ENCODE measurements around the gene VPS26A. TPM values are rescaled to one million over a fixed set of nuclear protein-coding genes. Genes with fewer than 3 reads are reported as not detected.

Gene VPS26A
- total RNA-seq, 1 experiment from 2014 or later = 80.1 TPM

GRCh38 chr10:69123306-69123746, 652 bp upstream of the VPS26A start:
- no peaks in the 10 kb centered on the region for H3K9me3 ChIP-seq (ENCODE audit: low read depth, low read length, poor library complexity, severe bottlenecking)
- no peaks in the 10 kb centered on the region for H3K36me3 ChIP-seq (ENCODE audit: insufficient read depth, low read length, poor library complexity, severe bottlenecking)
- TF ChIP-seq CTCF (conservative IDR thresholded peaks at IDR 0.05; ENCODE audit: low read depth, low read length) (no peak; the same call in 1 of the 2 replicates), EZH2 (IDR thresholded peaks at IDR 0.05; ENCODE audit: borderline replicate concordance, low read depth, low read length, poor library complexity, severe bottlenecking) (no peak)
- CTCF ChIA-PET = interaction anchor here (0.6 kb wide), 1 partner anchor 23 kb away, joined by 3 read pairs; no protein-coding TSS in a partner anchor
- H3K27ac ChIP-seq (ENCODE audit: low read depth, low read length, poor library complexity, severe bottlenecking) = peak overlapping the region; percentile 92
- DNase-seq (ENCODE audit: low spot score) = peak; percentile 77
- peaks cover 4% of the 10 kb centered on the region for H3K4me1 ChIP-seq (ENCODE audit: insufficient read depth, low read length, poor library complexity, severe bottlenecking)
- POLR2A ChIA-PET (ENCODE audit: low non-redundant PET) = no interaction called here
- TSS peak; percentile 97 for BruUV-seq (replicated peaks)
- H3K4me3 ChIP-seq (ENCODE audit: low read depth, low read length, poor library complexity, severe bottlenecking) = peak overlapping the region; percentile 98
- no peaks in the 10 kb centered on the region for H3K27me3 ChIP-seq (replicated peaks; ENCODE audit: insufficient read depth, low read depth, low read length, poor library complexity)
- intact Hi-C loops (cut with micrococcal nuclease; ENCODE audit: unreplicated experiment) = loop anchor here (5.0 kb wide), 1 partner anchor 54 kb away; no protein-coding TSS in a partner anchor

GRCh38 chr10:69124563-69125268, 738 bp downstream of the VPS26A start:
- ChIA-PET CTCF (no interaction called here), POLR2A (ENCODE audit: low non-redundant PET) (interaction anchor here (0.6 kb wide), 1 partner anchor 12 kb away, joined by 3 read pairs; no protein-coding TSS in a partner anchor)
- Histone ChIP-seq H3K36me3 (ENCODE audit: insufficient read depth, low read length, poor library complexity, severe bottlenecking) (no peaks in the 10 kb centered on the region), H3K27me3 (replicated peaks; ENCODE audit: insufficient read depth, low read depth, low read length, poor library complexity) (no peaks in the 10 kb centered on the region), H3K9me3 (ENCODE audit: low read depth, low read length, poor library complexity, severe bottlenecking) (no peaks in the 10 kb centered on the region), H3K27ac (ENCODE audit: low read depth, low read length, poor library complexity, severe bottlenecking) (peak overlapping the region; percentile 92), H3K4me3 (ENCODE audit: low read depth, low read length, poor library complexity, severe bottlenecking) (peak overlapping the region; percentile 98), H3K4me1 (ENCODE audit: insufficient read depth, low read length, poor library complexity, severe bottlenecking) (peaks cover 4% of the 10 kb centered on the region)
- intact Hi-C loops (cut with micrococcal nuclease; ENCODE audit: unreplicated experiment) = loop anchor here (5.0 kb wide), 1 partner anchor 53 kb away; no protein-coding TSS in a partner anchor
- no peak for TF ChIP-seq EZH2 (IDR thresholded peaks at IDR 0.05; ENCODE audit: borderline replicate concordance, low read depth, low read length, poor library complexity, severe bottlenecking)
- peak; percentile 63 for DNase-seq (ENCODE audit: low spot score)
- BruUV-seq (replicated peaks) = TSS peak; percentile 74

- H3K9me3 ChIP-seq (ENCODE audit: low read depth, low read length, poor library complexity, severe bottlenecking) = no peaks in the 10 kb centered on the region
- no peak for DNase-seq (ENCODE audit: low spot score)
- ChIA-PET CTCF (no interaction called here), POLR2A (ENCODE audit: low non-redundant PET) (no interaction called here)
- no TSS peak for BruUV-seq (replicated peaks)
- H3K4me3 ChIP-seq (ENCODE audit: low read depth, low read length, poor library complexity, severe bottlenecking) = peak overlapping the region; percentile 98
- H3K27ac ChIP-seq (ENCODE audit: low read depth, low read length, poor library complexity, severe bottlenecking) = no peak overlapping the region
- H3K27me3 ChIP-seq (replicated peaks; ENCODE audit: insufficient read depth, low read depth, low read length, poor library complexity) = no peaks in the 10 kb centered on the region
- H3K36me3 ChIP-seq (ENCODE audit: insufficient read depth, low read length, poor library complexity, severe bottlenecking) = no peaks in the 10 kb centered on the region
- peaks cover 4% of the 10 kb centered on the region for H3K4me1 ChIP-seq (ENCODE audit: insufficient read depth, low read length, poor library complexity, severe bottlenecking)
- TF ChIP-seq EZH2 (IDR thresholded peaks at IDR 0.05; ENCODE audit: borderline replicate concordance, low read depth, low read length, poor library complexity, severe bottlenecking) = no peak
- no peak for TF ChIP-seq CTCF (conservative IDR thresholded peaks at IDR 0.05; ENCODE audit: low read depth, low read length)
- intact Hi-C loops (cut with micrococcal nuclease; ENCODE audit: unreplicated experiment) = no loop called here
Measured at GRCh38 chr10:69125554-69125953, 1.6 kb downstream of the VPS26A start.
